ENCODE measurements around the gene GADD45A. TPM values are rescaled to one million over a fixed set of nuclear protein-coding genes. Genes with fewer than 3 reads are reported as not detected.

GADD45A gene
- total and polyA plus RNA-seq, 9 of the 15 experiments (the other 6 are each of a cell fraction or from before 2014, with no cell fraction given): 21.3 to 156 (median 62.1) TPM

- TF ChIP-seq POLR3A (IDR thresholded peaks at IDR 0.05; ENCODE audit: borderline replicate concordance, extremely low read depth, insufficient read depth, insufficient read length) (no peak), KDM4B (IDR thresholded peaks at IDR 0.05; ENCODE audit: borderline replicate concordance in 2 of 2, low read depth in 1 of 2) (no peak), LEF1 (IDR thresholded peaks at IDR 0.05) (0 out of 2 replicates have a peak, but pooled peaks have one; percentile 19), SMARCE1 (IDR thresholded peaks at IDR 0.05) (0 out of 2 replicates have a peak, but pooled peaks have one; percentile 25), CBFA2T3 (IDR thresholded peaks at IDR 0.05) (peak; percentile 47; the same call in 1 of the 2 replicates), ZNF592 (IDR thresholded peaks at IDR 0.05) (peak; percentile 44; the same call in 1 of the 2 replicates), CEBPZ (IDR thresholded peaks at IDR 0.05; ENCODE audit: borderline replicate concordance, low read depth, low read length) (no peak), FOXJ3 (CRISPR knock-in tag; IDR thresholded peaks at IDR 0.05) (no peak), GATAD2A (IDR thresholded peaks at IDR 0.05) (peak; percentile 34; the same call in 1 of the 2 replicates), DPF2 (IDR thresholded peaks at IDR 0.05) (peak; percentile 26; the same call in 1 of the 2 replicates), FOSL1 (tag; conservative IDR thresholded peaks at IDR 0.05) (peak; percentile 41; the same call in 1 of the 2 replicates), EHMT2 (IDR thresholded peaks at IDR 0.05) (0 out of 2 replicates have a peak, but pooled peaks have one; percentile 18), NFIC (IDR thresholded peaks at IDR 0.05) (peak; percentile 90), L3MBTL2 (IDR thresholded peaks at IDR 0.05) (peak; percentile 20; the same call in 1 of the 2 replicates), MTA2 (IDR thresholded peaks at IDR 0.05; ENCODE audit: low read depth) (0 out of 2 replicates have a peak, but pooled peaks have one; percentile 19)
These were observed 28.3 kb downstream of the GADD45A start (continued) for GRCh38 chr1:67713057-67713846.
